A673 (cell line): ENCODE data around the gene CERS6. TPM values are rescaled to one million over a fixed set of nuclear protein-coding genes. Genes with fewer than 3 reads are reported as not detected.

Source experiments
- BruUV-seq: library from RNA; stranded (reverse); fragments of 400-500 nt; replicated peaks from 2 replicates; lab custom pipeline; 2021; lab: Mats Ljungman, UMichigan
- CTCF ChIA-PET: fragments of 300-600 bp; sonication (Branson Sonifier 250); formaldehyde crosslinking; loops from one replicate; lab custom pipeline; 2022; ENCODE audit warnings: antibody characterized with exemption; lab: Charles Lee
- POLR2A ChIA-PET: fragments of 300-600 bp; sonication (Branson Sonifier 250); formaldehyde crosslinking; loops from one replicate; lab custom pipeline; 2022; ENCODE audit warnings: antibody characterized with exemption; ENCODE audit not compliant: low non-redundant PET; lab: Charles Lee
- DNase-seq: peaks from one replicate; pipeline ENCODE4 v3.0.0-alpha.2; 2015; ENCODE audit warnings: low spot score
- H3K27ac ChIP-seq: fragments of 200-600 bp; sonication (generic); 2 replicates; pipeline ENCODE4 v1.5.1; 2016; ENCODE audit warnings: mixed run types, low read depth, mild to moderate bottlenecking, mixed read lengths, antibody characterized with exemption, low read length; ENCODE audit not compliant: poor library complexity, severe bottlenecking
- H3K27me3 ChIP-seq: fragments of 200-600 bp; sonication (generic); replicated peaks from 2 replicates; pipeline ENCODE4 v1.6.1; 2017; ENCODE audit warnings: mixed run types, low read depth, mild to moderate bottlenecking, mixed read lengths, antibody characterized with exemption, low read length; ENCODE audit not compliant: insufficient read depth, poor library complexity
- H3K36me3 ChIP-seq: fragments of 200-600 bp; sonication (generic); 2 replicates; pipeline ENCODE4 v1.6.1; 2016; ENCODE audit warnings: mixed run types, mild to moderate bottlenecking, mixed read lengths, antibody characterized with exemption, low read length; ENCODE audit not compliant: insufficient read depth, poor library complexity, severe bottlenecking
- H3K4me1 ChIP-seq: fragments of 200-600 bp; sonication (generic); 2 replicates; pipeline ENCODE4 v1.6.1; 2017; ENCODE audit warnings: mixed run types, mild to moderate bottlenecking, mixed read lengths, antibody characterized with exemption, low read length; ENCODE audit not compliant: insufficient read depth, poor library complexity, severe bottlenecking
- H3K4me3 ChIP-seq: fragments of 200-600 bp; sonication (generic); 2 replicates; pipeline ENCODE4 v1.5.1; 2016; ENCODE audit warnings: low read depth, mixed run types, mild to moderate bottlenecking, mixed read lengths, low read length; ENCODE audit not compliant: poor library complexity, severe bottlenecking
- H3K9me3 ChIP-seq: fragments of 200-600 bp; sonication (generic); 2 replicates; pipeline ENCODE4 v1.6.1; 2016; ENCODE audit warnings: mixed run types, low read depth, mild to moderate bottlenecking, mixed read lengths, antibody characterized with exemption, low read length; ENCODE audit not compliant: poor library complexity, severe bottlenecking
- CTCF ChIP-seq: fragments of 300-800, 200-600 bp; sonication (generic); conservative IDR thresholded peaks from 2 replicates; pipeline ENCODE4 v1.5.1; 2017; ENCODE audit warnings: low read depth, mild to moderate bottlenecking, antibody characterized with exemption, low read length, moderate library complexity, mixed read lengths
- EZH2 ChIP-seq: fragments of 200-600 bp; sonication (generic); IDR thresholded peaks from 2 replicates; pipeline ENCODE4 v1.6.1; 2017; ENCODE audit warnings: borderline replicate concordance, low read depth, mild to moderate bottlenecking, mixed read lengths, antibody characterized with exemption, low read length; ENCODE audit not compliant: poor library complexity, severe bottlenecking
- intact Hi-C: fragments of 100-400 bp; cut with micrococcal nuclease; formaldehyde crosslinking; loops from one replicate; pipeline ENCODE4 v1.10.0; 2022; ENCODE audit not compliant: unreplicated experiment
- total RNA-seq: library from RNA; stranded (reverse); gene quantifications from 2 replicates; pipeline ENCODE4 v1.2.3, GENCODE V29; 2021

The CERS6 gene
- total RNA-seq, 1 experiment from 2014 or later = 12.4 TPM

GRCh38 chr2:168796583-168797285 lies 340.7 kb downstream of the CERS6 start:
- DNase-seq = peak; percentile 52
- Histone ChIP-seq H3K27me3 (no peaks in the 10 kb centered on the region), H3K36me3 (no peaks in the 10 kb centered on the region), H3K4me1 (peaks cover 16% of the 10 kb centered on the region), H3K27ac (no peak overlapping the region), H3K4me3 (no peak overlapping the region), H3K9me3 (no peaks in the 10 kb centered on the region)
- intact Hi-C loops = no loop called here
- POLR2A ChIA-PET = no interaction called here
- TF ChIP-seq EZH2 = no peak
- no peak for TF ChIP-seq CTCF
- BruUV-seq = no TSS peak
- CTCF ChIA-PET = no interaction called here

DNA sequence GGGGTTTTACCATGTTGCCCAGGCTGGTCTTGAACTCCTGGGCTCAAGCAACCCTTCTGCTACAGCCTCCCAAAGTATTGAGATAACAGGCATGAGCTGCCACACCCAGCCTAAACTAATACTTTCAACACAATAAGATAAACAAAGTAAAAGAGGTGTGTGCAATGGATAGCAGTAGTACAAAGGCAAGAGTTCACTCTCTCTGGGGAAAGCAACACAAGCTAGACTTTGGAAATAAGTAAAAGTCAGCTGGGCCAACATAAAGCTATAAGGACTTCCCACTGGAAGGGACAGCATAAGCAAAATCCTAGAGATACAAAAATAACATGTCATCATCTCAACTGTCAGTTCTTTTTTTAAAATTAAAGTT lies 341.2 kb downstream of the CERS6 start:
- no peak for TF ChIP-seq CTCF
- no peak for TF ChIP-seq EZH2
- CTCF ChIA-PET = no interaction called here
- no peak for DNase-seq
- H3K27me3 ChIP-seq = no peaks in the 10 kb centered on the region
- H3K27ac ChIP-seq = no peak overlapping the region
- POLR2A ChIA-PET = no interaction called here
- H3K4me1 ChIP-seq = peaks cover 16% of the 10 kb centered on the region
- no peak overlapping the region for H3K4me3 ChIP-seq
- no peaks in the 10 kb centered on the region for H3K9me3 ChIP-seq
- H3K36me3 ChIP-seq = no peaks in the 10 kb centered on the region
- no TSS peak for BruUV-seq
- intact Hi-C loops = no loop called here

- TF ChIP-seq EZH2 = no peak
- no peak for TF ChIP-seq CTCF
- Histone ChIP-seq H3K27me3 (no peaks in the 10 kb centered on the region), H3K36me3 (no peaks in the 10 kb centered on the region), H3K27ac (no peak overlapping the region), H3K4me3 (no peak overlapping the region), H3K4me1 (peaks cover 16% of the 10 kb centered on the region), H3K9me3 (no peaks in the 10 kb centered on the region)
- DNase-seq = peak; percentile 64
- BruUV-seq = no TSS peak
- ChIA-PET CTCF (no interaction called here), POLR2A (no interaction called here)
- intact Hi-C loops = loop anchor here (1.0 kb wide), 1 partner anchor 442 kb away; no protein-coding TSS in a partner anchor
Observed at GRCh38 chr2:168798076-168798887, 342.2 kb downstream of the CERS6 start.
